HT-29 (cell line): ENCODE results near the gene MPL. TPM values are rescaled to one million over a fixed set of nuclear protein-coding genes. Genes with fewer than 3 reads are reported as not detected.

Experiments used
- DNase-seq: peaks from one replicate; pipeline ENCODE4 v3.0.0-alpha.2; 2015; ENCODE audit warnings: low spot score
- total RNA-seq: library from RNA; depleted of rRNA; stranded (reverse); fragments of >200 nt; shearing (Covaris generic); gene quantifications from 2 replicates; pipeline ENCODE4 v1.2.3, GENCODE V29; 2014

Gene MPL
- total RNA-seq, 1 experiment from 2014 or later: 0.79 TPM

GRCh38 chr1:43322506-43322905 lies 15.1 kb upstream of the MPL start:
- DNase-seq: no peak

GRCh38 chr1:43324810-43325209 lies 12.8 kb upstream of the MPL start:
- DNase-seq: no peak

- DNase-seq: no peak
Measured at GRCh38 chr1:43325381-43325780, 12.2 kb upstream of the MPL start.

GRCh38 chr1:43327549-43328292 lies 9.9 kb upstream of the MPL start:
- no peak for DNase-seq

- DNase-seq: no peak
Measured at GRCh38 chr1:43329995-43330751, 7.4 kb upstream of the MPL start.

GRCh38 chr1:43331688-43332087 lies 5.9 kb upstream of the MPL start:
- DNase-seq: no peak

GRCh38 chr1:43334453-43335205 lies 3.0 kb upstream of the MPL start:
- DNase-seq: no peak

- DNase-seq: no peak
Measured at GRCh38 chr1:43338001-43338400, 383 bp downstream of the MPL start.

- no peak for DNase-seq
Measured at GRCh38 chr1:43339584-43340232, 2.1 kb downstream of the MPL start.

GRCh38 chr1:43340559-43340958 lies 2.9 kb downstream of the MPL start:
- DNase-seq: no peak

- DNase-seq: no peak
Measured at GRCh38 chr1:43344267-43344850, 6.7 kb downstream of the MPL start.

- DNase-seq: peak; percentile 45
Measured at GRCh38 chr1:43345120-43345519, 7.5 kb downstream of the MPL start.

- no peak for DNase-seq
Measured at GRCh38 chr1:43346636-43347035, 9.0 kb downstream of the MPL start.

- DNase-seq: no peak
Measured at GRCh38 chr1:43348343-43348808, 10.8 kb downstream of the MPL start.

GRCh38 chr1:43348809-43349593 lies 11.4 kb downstream of the MPL start:
- peak; percentile 95 for DNase-seq

GRCh38 chr1:43349594-43350306 lies 12.1 kb downstream of the MPL start:
- no peak for DNase-seq

- no peak for DNase-seq
Measured at GRCh38 chr1:43350976-43351375, 13.4 kb downstream of the MPL start.

- no peak for DNase-seq
Measured at GRCh38 chr1:43351421-43352350, 14.1 kb downstream of the MPL start.

- DNase-seq: no peak
Measured at GRCh38 chr1:43352351-43352705, 14.7 kb downstream of the MPL start.
